NCI-H345 (cell line): ENCODE measurements around the gene ROR1.
A peak's percentile ranks its signal among the peaks of the same experiment; 100 is the strongest.

Source experiments
- DNase-seq: peaks from one replicate; lab custom pipeline; 2025; lab: John Stamatoyannopoulos, UW

ROR1 gene

DNA sequence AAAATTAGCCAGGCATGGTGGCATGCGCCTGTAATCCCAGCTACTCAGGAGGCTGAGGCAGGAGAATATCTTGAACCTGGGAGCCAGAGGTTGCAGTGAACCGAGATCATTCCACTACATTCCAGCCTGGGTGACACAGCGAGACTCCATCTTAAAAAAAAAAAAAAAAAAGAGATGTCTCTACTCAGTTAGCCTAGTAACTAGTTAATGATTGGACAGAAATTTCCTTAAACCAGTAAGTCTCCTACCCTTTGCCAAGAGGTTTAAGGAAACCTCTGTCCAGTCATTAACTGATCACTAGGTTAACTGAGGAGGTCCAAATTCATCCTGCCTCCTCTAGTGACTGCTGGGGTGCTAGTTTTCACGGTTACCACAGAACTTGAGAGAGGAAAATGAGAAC, 285.7 kb downstream of the ROR1 start:
- no peak for DNase-seq

- peak; percentile 46 for DNase-seq
Observed at GRCh38 chr1:64060611-64061302, 286.9 kb downstream of the ROR1 start.

- DNase-seq: no peak
Observed at GRCh38 chr1:64061430-64062104, 287.8 kb downstream of the ROR1 start.

GRCh38 chr1:64062529-64062928, 288.7 kb downstream of the ROR1 start:
- no peak for DNase-seq

GRCh38 chr1:64062941-64063581, 289.2 kb downstream of the ROR1 start:
- no peak for DNase-seq

- no peak for DNase-seq
Observed at GRCh38 chr1:64065571-64065970, 291.8 kb downstream of the ROR1 start.

DNA sequence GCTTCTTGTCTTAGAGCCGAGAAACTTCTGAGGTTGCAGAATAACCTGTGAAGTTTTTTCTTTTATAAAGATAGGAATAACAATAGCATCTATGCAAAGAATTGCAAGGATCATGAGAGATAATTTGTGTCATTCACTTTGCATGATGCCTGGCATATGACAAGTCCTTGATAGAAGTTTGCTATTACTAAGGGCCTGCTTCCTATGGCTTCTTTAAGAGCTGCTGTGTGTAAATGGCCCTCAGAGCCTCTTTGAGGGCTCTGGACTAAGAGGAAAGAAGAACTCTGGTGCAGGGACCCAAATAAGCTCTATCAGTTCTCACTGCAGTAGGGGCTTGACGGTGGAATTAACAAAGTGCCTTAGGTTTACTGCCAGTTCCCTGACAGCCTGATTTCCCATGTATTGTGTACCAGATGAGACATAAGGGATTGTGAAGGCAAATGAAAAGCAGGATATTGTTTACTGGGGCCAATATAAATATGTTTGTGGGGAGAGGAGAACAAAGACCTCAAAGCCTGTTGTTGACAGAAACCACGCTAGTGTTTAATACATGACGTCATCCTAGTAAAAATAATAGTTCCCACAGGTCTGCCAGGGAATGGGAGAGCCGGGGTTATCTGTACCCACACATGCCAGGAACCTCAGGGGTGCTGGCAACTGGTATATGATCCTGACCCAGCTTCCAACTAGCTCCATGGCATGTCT, 298.4 kb downstream of the ROR1 start:
- peak; percentile 47 for DNase-seq

- DNase-seq: no peak
Observed at GRCh38 chr1:64073705-64074104, 299.9 kb downstream of the ROR1 start.

- DNase-seq: no peak
Observed at GRCh38 chr1:64074767-64075166, 300.9 kb downstream of the ROR1 start.

DNA sequence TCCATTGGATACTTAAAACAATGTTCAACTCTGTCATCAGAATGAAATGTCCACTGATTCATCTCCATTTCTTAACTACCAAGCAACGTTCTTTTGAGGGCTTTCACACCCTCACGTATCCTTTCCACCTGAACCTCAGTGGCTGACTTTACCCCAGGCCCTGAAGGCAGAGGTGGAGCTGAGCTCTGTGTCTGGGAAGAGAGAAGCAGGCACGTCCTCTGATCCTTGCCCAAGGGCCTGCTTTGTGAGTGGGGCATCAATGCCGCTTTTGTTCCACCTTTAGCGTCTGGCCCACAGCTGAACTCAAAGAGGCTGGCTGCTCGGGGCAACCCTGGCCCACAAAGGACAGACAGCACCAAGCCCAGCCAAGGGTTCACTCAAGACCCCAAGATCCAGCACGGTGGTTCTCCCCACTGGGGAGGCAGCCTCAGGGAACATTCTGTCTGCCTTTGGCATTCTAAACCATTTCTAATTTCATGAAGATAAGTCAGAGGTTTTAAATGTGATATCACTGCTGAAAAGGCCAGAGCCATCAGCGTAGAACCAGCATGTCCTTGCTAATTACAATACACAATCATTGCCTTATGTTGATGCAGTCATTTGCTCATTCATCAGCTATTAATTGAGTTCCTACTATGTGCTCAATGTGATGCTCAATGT, 303.6 kb downstream of the ROR1 start:
- no peak for DNase-seq

DNA sequence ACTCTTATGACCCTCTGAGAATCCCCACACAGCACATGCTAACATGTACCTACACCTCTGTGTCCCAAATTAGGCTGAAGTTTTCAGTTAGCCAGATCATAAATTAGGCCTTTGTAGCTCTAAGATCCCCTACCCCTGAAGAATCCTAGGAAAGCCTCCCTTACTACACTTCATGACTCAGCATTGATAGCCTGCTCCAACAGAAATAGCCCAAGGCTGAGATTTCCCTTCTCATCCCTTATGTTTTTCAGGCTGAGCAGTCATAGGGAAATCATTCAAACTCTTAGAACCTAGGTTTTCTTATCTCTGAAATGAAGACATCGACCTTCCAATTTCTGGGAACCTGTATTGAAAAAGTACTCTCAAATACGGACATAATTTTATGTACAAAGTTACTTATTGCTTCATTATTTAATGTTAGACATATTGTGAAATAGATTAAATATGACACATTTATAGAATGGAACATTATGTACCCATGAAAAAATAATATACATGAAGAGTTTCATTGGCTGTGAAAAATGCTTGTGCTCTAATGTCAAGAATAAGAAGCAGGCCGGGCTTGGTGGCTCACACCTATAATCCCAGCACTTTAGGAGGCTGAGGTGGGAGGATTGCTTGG, 307.2 kb downstream of the ROR1 start:
- DNase-seq: no peak

DNA sequence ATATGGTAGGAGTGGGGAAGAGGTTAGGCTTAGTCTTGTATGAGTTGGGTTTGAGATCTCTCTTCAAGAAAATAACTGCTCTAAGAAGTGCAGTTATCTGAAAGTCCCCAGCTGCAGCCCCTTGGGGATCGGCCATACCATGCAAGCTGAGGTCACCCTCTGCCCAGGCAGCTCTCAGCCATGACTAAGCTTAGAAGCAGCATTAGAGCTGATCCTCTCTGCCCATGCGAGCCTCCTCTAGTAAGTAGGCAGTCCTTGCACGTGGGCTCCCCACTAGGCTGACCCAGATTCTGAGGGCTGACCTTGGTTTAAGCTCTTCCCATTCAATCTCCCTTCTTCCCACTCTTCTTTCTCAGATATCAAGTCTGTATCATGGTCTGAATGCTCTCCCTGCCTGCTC, 308.6 kb downstream of the ROR1 start:
- DNase-seq: no peak

- DNase-seq: no peak
Observed at GRCh38 chr1:64084451-64084850, 310.6 kb downstream of the ROR1 start.

- no peak for DNase-seq
Observed at GRCh38 chr1:64087768-64088167, 314.0 kb downstream of the ROR1 start.

GRCh38 chr1:64090436-64090835, 316.6 kb downstream of the ROR1 start:
- DNase-seq: no peak

DNA sequence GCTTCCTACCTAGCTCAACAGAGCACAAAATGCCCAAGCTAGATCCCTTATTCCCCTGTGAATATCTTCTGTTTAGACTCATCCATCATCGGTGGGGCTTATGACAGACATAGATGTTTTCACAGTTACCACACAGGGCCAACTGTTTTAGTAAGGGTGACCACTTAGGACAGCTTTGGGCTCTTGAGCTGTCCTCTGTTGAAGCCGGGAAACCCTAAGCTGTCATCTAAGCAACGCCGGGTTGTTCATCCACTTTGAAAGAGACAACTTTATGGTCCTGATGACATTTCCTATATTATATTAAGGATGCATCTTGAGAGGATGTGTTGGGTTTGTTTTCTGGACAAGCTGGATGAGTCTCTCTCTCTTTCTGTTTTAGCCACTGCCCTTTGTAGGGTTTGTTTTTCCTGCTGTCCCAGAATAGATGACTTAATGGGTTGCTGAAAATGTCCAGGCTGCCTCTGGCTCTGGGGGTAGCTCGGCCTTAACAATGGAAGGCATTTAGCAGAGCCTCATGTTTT, 319.1 kb downstream of the ROR1 start:
- no peak for DNase-seq

DNA sequence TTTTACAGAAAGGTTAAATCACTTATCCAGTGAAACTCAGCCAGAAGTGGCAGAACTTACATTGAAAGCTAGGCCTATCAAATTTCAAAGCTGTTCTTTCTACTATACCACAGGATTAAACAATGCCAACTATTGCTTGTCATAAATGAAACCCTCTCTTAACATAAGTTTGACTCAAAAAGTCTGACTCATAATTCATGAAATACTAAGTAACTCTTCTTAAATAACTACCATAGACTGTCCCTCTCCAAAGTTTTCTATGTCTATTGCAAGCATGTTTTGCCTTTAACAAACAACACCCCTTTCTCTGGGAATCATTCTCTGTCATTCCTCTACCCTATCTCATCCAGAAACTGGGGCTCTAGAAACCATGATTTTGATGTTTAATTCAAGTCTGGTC, 320.1 kb downstream of the ROR1 start:
- no peak for DNase-seq

DNA sequence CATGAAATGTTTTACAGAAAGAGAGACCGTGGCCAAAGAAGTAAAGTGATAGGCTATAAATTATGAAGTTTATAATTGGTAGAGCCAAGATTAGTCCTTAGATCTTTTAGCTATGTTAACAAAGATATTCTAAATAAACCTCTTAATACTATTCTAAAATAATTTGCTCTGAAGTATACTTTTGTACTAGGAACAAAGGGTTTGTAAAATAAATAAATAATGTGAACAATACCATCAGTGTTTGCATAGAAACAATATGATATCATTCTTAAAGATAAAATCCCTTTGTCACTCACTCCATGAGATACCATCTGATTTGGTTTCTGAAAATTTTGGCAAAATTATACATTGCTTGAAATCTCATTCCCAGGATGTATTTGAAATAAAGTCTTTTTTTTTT, 322.0 kb downstream of the ROR1 start:
- no peak for DNase-seq

- peak; percentile 74 for DNase-seq
Observed at GRCh38 chr1:64097859-64098258, 324.0 kb downstream of the ROR1 start.

DNA sequence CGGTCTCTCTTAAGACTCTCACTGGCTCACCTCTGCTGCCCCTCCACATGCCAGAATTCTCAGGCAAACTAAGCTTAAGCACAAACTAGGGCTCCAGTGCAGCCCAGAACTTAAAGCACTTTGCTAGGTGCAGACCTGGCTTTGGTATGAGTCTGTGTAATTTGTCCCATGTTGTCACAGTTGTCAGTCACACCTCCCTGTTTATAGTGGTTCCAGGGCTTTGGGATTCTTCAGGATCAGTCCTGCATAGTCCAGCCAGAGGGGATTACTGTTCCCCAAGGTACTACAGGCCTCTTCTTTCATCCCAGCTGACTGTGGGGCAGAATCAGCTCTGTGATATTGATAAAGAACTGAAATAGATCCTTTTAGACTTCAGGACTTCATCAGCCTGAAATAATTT, 324.6 kb downstream of the ROR1 start:
- no peak for DNase-seq

GRCh38 chr1:64098846-64099582, 325.2 kb downstream of the ROR1 start:
- peak; percentile 87 for DNase-seq
